ENCODE measurements around the gene HSD17B12.

Gene HSD17B12

DNA sequence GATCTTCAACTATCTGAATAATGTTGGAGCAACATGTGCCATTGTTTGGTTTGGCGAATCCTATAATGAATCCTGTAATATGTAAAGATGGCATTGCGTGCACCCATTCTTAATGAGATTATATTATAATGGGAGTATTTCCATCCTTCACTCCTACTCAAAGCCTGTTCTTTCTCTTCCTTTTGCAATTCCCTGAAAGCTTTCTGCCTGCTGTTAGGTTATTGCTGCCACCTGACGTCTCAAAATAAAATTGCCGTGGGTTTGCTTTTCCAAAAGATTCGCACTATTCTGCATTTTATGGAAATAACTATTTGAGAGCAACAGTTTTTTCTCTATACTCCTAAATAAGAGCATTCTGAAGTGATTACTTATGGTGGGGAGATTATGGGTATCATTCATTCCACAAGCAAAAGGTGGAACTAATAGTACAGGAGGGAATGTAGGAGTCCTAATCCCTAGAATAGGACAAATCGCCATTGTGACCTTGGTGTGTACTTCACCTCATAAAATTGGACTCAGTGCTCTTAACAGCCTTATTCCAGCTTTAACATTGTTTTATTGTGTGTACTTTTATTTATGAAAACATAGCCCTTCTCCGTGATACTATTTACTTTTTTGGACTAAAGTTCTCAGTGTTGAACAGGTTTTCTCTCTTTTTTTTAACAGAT, 130.5 kb downstream of the HSD17B12 start:
- no peak for DNase-seq

DNA sequence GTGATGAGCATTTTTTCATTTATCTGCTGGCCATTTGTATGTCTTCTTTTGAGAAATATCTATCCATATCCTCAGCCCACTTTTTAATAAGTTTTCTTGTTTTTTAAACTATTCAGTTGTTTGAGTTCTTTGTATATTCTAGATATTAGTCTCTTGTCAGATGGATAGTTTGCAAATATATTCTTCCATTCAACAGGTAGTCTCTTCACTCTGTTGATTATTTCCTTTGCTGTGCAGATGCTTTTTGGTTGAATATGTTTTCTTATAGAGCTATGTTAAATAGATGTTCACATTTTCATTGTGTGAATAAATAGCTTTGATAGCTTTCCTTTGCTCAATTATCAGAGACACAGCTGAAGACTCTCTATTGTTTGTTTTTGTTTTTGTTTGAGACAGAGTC, 131.9 kb downstream of the HSD17B12 start:
- no peak for DNase-seq

DNA sequence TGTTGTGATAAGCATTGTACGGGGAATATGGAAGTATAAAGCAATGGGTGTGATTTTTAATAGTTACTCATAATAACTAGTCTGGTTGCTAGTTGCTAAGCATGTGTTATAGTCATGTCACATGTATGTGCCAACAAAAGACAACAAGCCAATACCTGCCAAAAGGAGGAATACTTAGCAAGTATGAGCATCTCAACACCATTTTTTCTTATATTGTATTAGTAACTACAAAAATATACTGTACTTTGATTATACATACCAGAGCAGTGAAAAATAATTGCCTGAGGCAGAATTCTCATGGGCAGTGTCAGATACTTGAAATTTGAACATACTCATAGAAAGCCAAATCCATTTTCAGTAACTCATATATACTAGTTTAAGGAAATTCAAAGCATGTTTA, 137.7 kb downstream of the HSD17B12 start:
- DNase-seq = no peak

DNA sequence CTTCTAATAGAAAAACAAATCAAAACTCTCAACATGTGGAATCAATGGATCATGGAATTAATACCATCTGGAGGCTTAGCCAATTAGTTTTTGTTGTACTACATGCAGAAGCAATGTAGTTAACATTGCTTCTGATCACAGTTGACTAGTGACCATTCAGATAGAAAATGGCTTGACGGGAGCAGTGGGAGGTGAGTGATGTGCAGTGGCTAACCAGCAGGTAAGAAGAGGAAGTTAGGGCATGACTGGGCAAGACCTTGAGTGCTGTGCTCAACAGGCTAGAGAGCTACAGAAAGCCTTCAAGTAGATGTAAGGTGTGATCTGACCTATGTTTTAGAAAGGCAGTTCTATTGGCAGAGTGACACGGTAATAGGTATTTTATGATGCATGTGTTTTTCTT, 139.4 kb downstream of the HSD17B12 start:
- no peak for DNase-seq

DNA sequence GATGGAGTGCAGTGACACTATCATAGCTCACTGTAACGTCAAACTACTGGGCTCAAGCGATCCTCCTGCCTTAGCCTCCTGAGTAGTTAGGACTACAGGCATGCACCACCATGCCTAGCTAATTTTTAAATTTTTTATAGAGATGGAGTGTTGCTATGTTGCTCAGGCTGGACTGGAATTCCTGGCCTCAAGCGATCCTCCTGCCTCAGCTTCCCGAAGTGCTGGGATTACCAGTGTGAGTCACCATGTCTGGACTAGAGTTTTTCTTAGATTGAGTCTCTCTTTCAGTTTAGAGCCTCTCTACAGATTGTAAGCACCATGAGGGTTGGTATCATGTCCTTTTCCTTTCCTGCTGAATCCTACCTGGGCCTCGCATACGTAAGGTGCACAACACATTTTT, 142.8 kb downstream of the HSD17B12 start:
- DNase-seq = no peak

DNA sequence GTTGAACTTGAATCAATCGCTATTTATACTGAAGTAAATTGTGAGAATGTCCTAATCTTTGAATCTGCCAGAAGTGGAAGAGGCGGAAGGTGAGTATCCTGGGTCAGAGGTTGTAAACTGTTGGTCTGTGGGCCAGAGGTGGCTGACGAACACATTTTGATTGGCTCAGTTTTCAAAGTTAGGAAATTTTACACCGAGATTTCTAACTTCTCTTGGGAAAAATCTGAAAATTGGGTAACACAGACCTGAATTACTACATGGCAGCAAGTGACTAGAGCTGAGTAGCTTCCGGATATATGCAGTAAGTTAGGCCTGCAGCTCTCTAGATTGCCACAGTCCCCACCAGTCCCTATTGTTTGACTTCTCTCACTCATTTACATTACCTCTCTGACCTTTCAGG, 143.3 kb downstream of the HSD17B12 start:
- no peak for DNase-seq

DNA sequence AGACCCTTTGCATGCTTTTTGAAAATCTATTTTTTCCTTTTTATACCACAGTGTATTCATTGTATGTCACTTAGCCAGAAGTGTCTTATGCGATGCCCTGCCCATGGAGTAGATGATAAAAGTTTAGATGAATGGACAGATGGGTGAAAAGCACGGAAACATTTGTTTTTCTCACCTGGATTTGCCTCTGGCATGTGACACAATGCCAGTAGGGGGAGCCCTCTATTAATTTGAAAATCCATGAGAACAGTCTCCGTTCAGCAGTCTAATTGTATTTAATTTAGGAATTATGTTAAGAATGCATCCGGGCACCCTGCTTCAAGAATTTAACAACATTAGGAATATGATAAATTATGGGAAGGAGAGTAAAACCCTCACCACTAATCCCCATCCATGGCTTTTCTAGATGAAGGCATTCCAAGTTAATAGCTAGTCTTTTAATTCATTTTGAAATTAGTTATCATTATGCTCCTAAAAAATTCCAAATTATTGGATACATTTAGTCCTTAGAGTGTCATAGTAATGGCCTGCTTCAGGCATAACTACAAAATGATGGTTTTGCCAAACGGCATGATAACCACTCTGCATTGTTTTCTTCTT, 144.8 kb downstream of the HSD17B12 start:
- DNase-seq = peak in 1 of 2 donors; percentile 28

DNA sequence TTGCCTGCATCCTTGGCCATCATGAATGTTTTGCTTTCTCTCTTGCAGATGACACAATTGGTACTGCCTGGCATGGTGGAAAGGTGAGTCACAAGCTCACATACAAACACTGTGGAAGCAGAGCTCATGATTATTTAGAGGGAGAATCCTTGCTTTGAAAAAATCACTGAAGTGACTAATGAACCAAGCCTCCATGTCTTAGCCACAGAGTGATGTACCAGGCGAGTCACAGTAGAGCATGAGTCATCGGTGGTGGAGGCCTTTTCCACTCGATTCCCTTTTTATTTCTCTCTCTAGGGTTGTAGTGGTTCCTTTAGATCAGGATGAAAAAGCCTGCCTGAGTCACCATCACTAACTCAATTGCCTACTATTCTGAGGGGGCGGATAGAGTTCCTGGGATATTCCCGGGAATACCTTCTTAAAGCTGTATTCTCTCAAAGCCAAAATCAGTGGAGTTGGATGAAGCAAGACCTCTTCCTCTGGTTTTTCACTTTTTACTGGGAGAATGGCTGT, 150.4 kb downstream of the HSD17B12 start:
- no peak for DNase-seq

DNA sequence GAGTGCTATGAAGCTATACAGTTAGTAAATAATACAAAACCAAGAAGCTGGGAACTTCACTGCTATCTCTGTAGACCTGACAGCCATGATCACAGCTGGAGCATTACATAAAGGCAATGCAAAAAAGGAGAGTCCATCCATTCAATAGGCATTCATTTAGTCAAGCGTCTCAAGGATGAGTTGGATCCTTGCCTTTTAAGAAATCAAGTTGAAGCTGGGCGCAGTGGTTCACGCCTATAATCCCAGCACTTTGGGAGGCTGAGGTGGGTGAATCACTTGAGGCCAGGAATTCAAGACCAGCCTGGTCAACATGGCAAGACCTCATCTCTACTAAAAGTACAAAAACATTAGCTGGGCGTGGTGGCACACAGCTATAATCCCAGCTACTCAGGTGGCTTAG, 152.0 kb downstream of the HSD17B12 start:
- no peak for DNase-seq

DNA sequence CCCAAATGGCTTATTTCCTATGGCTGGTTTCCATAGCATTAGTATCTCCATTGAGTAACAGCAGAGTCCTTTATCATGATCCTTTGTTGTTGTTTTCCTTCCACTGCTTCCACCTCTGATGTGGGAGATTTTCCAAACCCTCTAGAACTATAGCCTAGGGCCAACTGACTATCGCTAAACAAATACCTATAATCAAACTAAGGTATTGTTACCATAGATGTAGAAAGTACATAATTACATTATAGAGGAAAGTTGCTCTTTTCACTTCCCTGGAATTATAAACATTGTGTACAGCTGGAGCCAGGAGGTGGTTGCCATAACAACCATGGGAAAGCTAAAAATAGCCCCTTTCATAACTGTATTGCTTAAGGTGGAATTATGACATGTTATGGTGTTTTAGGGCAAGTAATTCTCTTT, 153.1 kb downstream of the HSD17B12 start:
- no peak for DNase-seq

DNA sequence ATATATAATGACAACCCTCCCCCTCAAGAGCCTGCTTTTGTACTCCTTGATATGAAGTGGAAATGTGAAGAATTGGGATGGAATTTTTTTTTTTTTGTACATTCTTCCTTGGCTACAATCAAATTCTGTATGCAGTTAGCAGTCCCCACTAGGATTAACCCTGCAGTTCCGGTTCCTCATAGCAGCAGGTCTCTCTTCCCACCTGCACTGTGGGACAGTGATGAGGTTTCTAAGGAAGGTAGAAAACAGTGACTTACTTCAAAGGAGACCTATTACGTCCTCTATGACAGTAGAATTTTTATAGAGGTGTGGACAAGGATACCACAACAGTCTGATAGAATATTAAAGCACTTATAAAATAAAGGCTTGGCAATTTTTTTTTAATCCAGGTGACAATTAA, 153.7 kb downstream of the HSD17B12 start:
- DNase-seq = no peak

DNA sequence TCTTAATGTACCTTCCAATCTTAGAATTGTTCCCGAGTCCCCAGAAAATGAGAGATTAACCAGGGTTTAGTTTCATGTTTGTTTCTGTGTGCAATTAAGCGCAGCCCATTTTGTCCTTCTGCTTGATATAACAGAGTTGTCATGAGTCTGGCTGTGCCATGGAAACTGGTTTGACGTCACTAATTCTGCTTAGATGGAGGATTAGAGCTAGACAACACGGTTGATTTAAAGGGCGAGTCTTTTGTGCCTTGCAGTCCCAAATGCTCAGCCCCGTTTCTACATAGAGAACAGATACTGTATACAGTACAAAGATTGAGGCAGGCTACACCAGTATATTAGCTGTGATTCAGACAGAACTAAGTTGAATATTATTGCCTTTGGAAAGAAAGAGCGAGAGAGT, 154.6 kb downstream of the HSD17B12 start:
- no peak for DNase-seq

DNA sequence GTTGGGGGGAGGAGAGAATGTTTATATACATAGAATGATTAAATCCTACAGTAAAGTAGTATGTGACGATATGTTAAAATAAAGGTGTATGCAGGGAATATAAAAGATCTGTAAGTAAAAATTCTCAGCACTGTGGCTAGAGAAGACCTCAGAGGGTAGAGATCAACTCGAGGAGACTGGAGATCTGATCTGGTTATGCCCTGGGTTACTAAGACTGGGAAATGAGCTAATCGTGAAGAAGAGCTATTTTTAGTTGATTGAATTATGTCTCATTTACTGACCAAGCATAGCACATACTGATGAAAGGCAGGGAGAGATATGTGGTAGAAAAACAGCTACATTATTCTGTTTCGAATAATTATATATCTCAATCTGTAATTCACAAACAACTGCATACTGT, 157.3 kb downstream of the HSD17B12 start:
- DNase-seq = no peak

DNA sequence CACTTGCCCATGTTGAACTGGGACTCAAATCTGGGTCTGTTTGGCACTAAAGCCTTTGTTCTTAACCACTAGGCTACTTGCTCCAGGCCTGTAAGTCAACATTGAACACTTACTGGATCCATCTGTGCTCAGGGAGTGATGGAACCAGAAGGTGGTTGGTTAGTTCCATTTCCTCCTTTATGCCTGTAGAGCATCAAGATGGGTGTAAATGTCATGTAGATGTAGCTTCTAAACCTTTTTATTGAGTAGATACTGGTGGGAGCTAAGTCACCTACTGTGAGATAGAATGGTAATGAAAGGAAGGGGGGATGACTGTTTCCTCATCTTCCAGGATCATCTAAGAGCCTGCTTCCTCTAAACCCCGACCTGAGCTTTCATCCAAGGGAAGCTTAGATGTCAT, 161.5 kb downstream of the HSD17B12 start:
- no peak for DNase-seq

DNA sequence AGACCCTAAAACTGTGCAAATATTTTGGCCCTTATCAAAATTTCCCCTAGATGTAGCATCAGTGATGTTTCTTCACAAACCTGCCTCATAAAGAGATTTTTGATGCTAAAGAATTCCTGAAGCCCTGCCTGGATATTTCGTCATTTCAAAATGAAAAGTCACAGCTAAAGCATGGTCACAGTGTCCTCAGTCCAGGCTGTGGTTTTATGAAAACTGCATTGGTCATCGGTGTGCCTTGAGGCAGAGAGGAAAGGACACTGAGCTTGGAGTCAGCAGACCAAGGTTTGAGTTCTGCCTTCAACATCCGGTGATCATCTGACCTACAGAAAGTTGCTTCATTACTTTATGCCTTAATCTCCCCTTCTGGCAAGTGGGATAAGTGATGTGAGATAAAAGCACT, 165.3 kb downstream of the HSD17B12 start:
- no peak for DNase-seq

DNA sequence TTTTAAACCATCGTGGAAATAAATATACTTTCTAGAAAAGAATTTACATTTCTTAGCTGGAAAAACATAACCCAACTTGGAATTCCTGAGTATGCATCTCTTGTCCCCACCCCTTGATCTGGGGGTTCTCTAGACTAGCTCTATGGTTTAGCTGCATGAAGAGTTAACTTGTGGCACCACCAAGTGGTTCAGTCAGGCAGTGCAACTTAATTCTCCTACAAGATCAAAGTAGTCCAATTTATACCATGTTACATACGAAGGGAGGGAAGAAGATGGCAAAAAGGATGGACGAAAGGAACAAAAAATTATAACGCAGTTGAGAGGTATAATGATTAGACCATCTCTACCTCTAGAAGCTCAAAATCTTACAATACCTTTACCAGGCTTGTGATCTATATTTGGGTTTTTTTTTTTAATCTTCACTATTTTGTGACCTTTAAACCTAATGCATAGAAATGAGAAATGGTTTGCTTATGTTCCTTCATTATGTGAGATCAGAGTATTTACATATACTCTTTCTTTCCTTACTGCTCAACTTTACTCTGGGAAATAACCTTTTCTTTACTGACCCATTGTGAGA, 171.6 kb downstream of the HSD17B12 start:
- peak; percentile 45 to 62 for DNase-seq

DNA sequence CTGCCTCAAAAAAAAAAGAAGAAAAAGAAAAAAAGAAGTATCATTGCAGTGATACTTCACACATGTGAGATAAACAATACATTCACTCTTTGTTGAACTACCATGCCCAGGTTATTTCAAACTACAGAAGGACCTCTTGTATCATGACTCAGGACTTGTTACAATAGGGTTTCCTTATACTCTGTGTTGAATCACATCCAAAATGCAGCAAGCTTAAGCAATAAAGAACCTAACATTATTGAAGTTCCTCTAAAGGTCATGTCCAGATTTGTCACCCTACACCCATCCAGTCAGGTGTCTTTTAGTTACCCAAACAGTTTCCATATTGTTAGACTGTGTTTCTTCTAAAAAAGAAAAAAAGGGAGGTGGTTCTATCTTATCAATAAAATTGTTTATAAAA, 173.2 kb downstream of the HSD17B12 start:
- no peak for DNase-seq

DNA sequence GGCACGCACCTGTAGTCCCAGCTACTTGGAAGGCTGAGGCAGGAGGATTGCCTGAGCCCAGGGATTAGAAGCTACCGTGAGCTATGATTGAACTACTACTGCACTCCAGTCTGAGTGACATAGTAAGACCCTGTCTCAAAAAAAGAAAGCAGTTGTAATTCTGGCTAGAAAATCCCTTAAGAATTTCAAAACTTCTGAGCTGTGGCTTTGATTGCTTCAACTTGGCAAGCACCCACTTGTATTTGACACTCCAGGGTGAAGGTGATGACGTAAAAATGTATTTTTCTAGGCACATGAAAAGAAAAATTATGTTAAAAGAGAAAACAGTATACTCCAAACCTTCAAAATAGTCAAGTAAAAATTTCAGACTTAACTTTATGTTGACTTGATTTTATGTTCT, 176.5 kb downstream of the HSD17B12 start:
- no peak for DNase-seq

DNA sequence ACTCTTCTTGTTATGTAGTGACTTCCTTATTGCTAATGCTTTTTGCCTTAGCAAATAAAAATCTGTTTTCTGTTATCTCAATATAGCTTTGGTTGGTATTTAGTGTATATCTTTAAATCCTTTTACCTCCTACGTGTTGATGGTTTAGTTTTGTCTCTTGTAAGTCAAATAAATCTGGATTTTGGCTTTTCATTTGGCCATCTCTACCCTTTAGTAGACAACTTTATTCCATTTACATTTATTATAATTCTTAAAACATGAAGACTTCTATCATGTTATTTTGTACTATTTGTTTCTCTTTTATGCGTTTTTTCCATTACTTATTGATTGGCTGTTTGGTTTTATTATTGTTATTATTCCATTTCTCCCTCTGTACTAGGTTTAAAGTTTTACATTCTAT, 180.6 kb downstream of the HSD17B12 start:
- DNase-seq = no peak

DNA sequence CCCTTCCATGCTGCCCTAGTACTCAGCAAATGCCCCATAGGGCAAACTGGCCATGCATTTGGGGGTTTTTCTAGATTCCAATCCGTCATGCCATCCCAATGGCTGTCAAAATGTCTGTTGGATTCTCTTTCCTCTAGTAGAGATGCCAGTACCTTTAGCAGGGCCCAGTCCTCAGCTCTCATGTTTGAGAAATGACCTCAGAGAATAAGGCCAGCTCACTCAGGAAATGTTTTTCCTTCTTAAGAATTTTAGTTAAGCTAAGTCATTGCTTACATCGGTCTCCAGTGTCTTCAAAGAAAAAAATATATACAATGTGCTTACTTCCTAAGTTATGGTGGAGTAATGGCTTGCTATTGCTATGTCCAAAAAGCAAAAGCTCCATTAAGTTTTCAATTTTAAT, 186.0 kb downstream of the HSD17B12 start:
- no peak for DNase-seq

DNA sequence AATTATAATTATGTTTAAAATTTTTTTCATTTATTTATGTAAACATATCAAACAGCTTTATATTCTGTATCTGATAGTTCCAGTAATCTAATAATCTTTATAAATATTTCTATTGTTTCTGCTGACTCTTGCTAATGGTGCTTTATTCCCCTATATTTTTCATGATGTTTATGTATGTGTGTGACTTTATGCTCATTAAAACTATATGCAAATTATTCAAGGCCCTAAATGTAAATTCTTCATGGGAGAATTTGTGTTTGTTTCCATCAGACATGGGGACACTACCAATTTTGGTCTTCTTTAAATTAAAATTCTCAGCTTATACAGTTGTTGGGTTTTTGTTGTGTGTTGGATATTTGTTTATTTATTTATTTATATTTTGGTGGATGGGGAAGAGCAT, 186.4 kb downstream of the HSD17B12 start:
- no peak for DNase-seq

DNA sequence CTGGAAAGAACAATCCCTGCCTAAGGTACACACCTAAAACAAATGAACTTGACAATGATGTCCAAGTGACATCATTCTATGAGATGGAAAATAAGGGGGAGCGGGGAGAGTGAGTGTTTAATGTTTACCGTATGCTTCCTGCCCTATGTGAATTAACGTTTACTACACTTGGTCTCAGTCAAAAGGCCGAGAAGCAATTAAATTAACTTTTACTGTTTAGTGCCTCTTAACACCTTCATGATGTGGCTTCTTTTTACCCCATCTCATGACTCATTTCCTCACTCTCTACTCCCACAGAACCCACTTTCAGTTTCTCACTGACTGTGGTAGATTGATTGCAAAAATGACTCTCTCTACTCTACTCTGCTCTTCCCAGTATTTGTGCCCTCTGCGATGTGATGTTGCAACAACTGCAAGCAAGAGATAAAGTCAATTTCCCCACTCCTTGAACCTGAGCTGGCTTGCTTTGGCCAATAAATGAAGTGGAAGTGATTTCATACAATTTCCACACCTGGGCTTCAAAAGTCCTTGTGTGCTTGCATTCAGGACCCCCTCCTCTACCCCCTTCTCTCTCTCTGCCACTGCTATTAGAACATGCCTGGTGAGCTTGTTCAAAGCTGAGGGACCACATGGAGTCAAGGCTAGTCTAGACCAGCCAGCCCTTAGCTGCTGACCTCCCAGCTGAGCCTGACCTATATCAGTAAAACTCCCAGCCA, 188.5 kb downstream of the HSD17B12 start:
- peak; percentile 24 to 71 for DNase-seq

DNA sequence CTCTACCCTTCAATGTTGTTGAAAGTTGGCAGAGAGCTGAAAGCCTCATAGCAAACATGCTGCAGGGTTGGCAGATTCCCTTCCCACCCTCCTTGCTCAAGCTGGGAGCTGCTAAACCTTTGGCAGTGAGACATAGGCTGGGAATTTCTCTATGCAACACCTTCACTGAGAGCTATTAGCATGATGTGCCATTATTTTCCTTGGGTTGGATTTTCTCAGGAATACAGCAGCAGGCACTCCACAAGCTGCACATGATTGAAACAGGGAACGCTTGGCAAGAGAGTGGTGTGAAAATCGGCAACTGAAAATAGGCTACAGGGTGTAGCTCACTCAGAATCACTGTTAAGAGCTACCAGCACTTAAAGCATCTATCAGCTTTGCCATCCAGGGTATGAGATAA, 190.5 kb downstream of the HSD17B12 start:
- DNase-seq = no peak

DNA sequence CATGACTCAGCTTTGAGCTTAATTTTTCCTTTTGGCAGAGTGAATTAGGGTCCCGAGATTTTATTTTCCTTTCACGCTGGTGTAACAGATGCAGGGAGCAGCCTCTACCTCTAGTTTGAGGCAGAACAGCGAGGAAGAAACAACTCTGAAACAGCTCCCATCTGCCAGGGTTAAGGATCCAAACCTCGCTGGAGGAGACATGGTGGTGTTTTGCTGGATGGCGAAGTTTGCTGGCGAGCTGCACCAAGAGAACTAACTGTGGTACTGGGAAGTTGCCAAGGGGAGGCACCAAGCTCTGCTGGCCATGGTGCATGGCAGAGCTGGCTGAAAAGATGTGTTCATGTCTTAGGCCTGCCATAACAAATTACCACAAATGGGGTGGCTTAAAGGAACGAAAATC, 192.5 kb downstream of the HSD17B12 start:
- DNase-seq = no peak

Data from CD4-positive, alpha-beta T cell treated with Interferon alpha-2 for 1 hour (primary cell).